H9 (cell line): ENCODE measurements around the gene HOXA9. TPM values are rescaled to one million over a fixed set of nuclear protein-coding genes. Genes with fewer than 3 reads are reported as not detected.

Experiments
- DNase-seq: peaks from one replicate; pipeline ENCODE4 v3.0.0-alpha.2; 2017
- H2AFZ ChIP-seq: one replicate; pipeline ENCODE4 v1.6.1; 2013; ENCODE audit warnings: mild to moderate bottlenecking, low read length, control low read depth, moderate library complexity
- H2AK5ac ChIP-seq: 2 replicates; pipeline ENCODE4 v1.6.1; 2013; ENCODE audit warnings: low read length, control low read depth, mixed read lengths; ENCODE audit not compliant: insufficient read length
- H2BK120ac ChIP-seq: one replicate; pipeline ENCODE4 v1.6.1; 2013; ENCODE audit warnings: low read depth, mild to moderate bottlenecking, low read length, control low read depth, inconsistent platforms; ENCODE audit not compliant: poor library complexity, severe bottlenecking
- H2BK12ac ChIP-seq: 2 replicates; pipeline ENCODE4 v1.6.1; 2013; ENCODE audit warnings: low read length, control low read depth, mixed read lengths, low read depth; ENCODE audit not compliant: insufficient read length
- H2BK15ac ChIP-seq: 2 replicates; pipeline ENCODE4 v1.6.1; 2013; ENCODE audit warnings: low read depth, low read length, control low read depth
- H2BK20ac ChIP-seq: one replicate; pipeline ENCODE4 v1.6.1; 2013; ENCODE audit warnings: low read depth, mild to moderate bottlenecking, low read length, control low read depth, inconsistent platforms; ENCODE audit not compliant: poor library complexity, severe bottlenecking
- H2BK5ac ChIP-seq: 2 replicates; pipeline ENCODE4 v1.6.1; 2013; ENCODE audit warnings: low read length, control low read depth, mixed read lengths; ENCODE audit not compliant: insufficient read length
- H3K14ac ChIP-seq: 2 replicates; pipeline ENCODE4 v1.6.1; 2013; ENCODE audit warnings: low read length, control low read depth; ENCODE audit not compliant: insufficient read depth
- H3K18ac ChIP-seq: 2 replicates; pipeline ENCODE4 v1.6.1; 2013; ENCODE audit warnings: low read depth, mild to moderate bottlenecking, mixed read lengths, low read length, control low read depth; ENCODE audit not compliant: insufficient read length
- H3K23ac ChIP-seq: 2 replicates; pipeline ENCODE4 v1.6.1; 2013; ENCODE audit warnings: low read length, control low read depth, mixed read lengths, low read depth; ENCODE audit not compliant: insufficient read length
- H3K23me2 ChIP-seq: 2 replicates; pipeline ENCODE4 v1.6.1; 2013; ENCODE audit warnings: low read depth, mild to moderate bottlenecking, mixed read lengths, low read length, control low read depth; ENCODE audit not compliant: insufficient read length, poor library complexity, severe bottlenecking
- H3K27ac ChIP-seq: 2 replicates; pipeline ENCODE4 v1.5.1; 2013; ENCODE audit warnings: low read length, control low read depth, mixed read lengths, low read depth; ENCODE audit not compliant: insufficient read length
- H3K27me3 ChIP-seq: 2 replicates; pipeline ENCODE4 v1.6.1; 2013; ENCODE audit warnings: low read length, control low read depth, inconsistent platforms; ENCODE audit not compliant: insufficient read depth
- H3K4ac ChIP-seq: 2 replicates; pipeline ENCODE4 v1.6.1; 2013; ENCODE audit warnings: low read depth, mild to moderate bottlenecking, control low read depth, inconsistent platforms, low read length, moderate library complexity
- H3K4me1 ChIP-seq: 2 replicates; pipeline ENCODE4 v1.6.1; 2013; ENCODE audit warnings: low read length, control low read depth, inconsistent platforms; ENCODE audit not compliant: insufficient read depth
- H3K4me2 ChIP-seq: 2 replicates; pipeline ENCODE4 v1.6.1; 2013; ENCODE audit warnings: low read length, control low read depth, mixed read lengths; ENCODE audit not compliant: insufficient read length, insufficient read depth
- H3K56ac ChIP-seq: 2 replicates; pipeline ENCODE4 v1.6.1; 2013; ENCODE audit warnings: low read depth, mild to moderate bottlenecking, mixed read lengths, low read length, control low read depth; ENCODE audit not compliant: insufficient read length
- H3K79me1 ChIP-seq: 2 replicates; pipeline ENCODE4 v1.6.1; 2013; ENCODE audit warnings: low read depth, mild to moderate bottlenecking, moderate library complexity, low read length, control low read depth, inconsistent platforms; ENCODE audit not compliant: insufficient read depth, poor library complexity, severe bottlenecking
- H3K79me2 ChIP-seq: 2 replicates; pipeline ENCODE4 v1.6.1; 2013; ENCODE audit warnings: low read length, control low read depth, inconsistent platforms; ENCODE audit not compliant: insufficient read depth
- H3K9ac ChIP-seq: 2 replicates; pipeline ENCODE4 v1.6.1; 2013; ENCODE audit warnings: low read length, control low read depth, mixed read lengths; ENCODE audit not compliant: insufficient read length; ENCODE audit errors: extremely low read depth
- H3K9me3 ChIP-seq: one replicate; pipeline ENCODE4 v1.6.1; 2013; ENCODE audit warnings: low read depth, low read length, inconsistent platforms; ENCODE audit not compliant: control insufficient read depth
- H3T11ph ChIP-seq: one replicate; pipeline ENCODE4 v1.6.1; 2013; ENCODE audit warnings: mild to moderate bottlenecking, low read length, control low read depth, inconsistent platforms
- H4K20me1 ChIP-seq: one replicate; pipeline ENCODE4 v1.6.1; 2013; ENCODE audit not compliant: control insufficient read depth, insufficient read length, insufficient read depth
- H4K5ac ChIP-seq: 2 replicates; pipeline ENCODE4 v1.6.1; 2013; ENCODE audit warnings: low read depth, mild to moderate bottlenecking, mixed read lengths, low read length, control low read depth; ENCODE audit not compliant: insufficient read length
- H4K8ac ChIP-seq: replicated peaks from 2 replicates; pipeline ENCODE4 v1.6.1; 2013; ENCODE audit warnings: low read length, control low read depth, mixed read lengths, low read depth; ENCODE audit not compliant: insufficient read length
- H4K91ac ChIP-seq: 2 replicates; pipeline ENCODE4 v1.6.1; 2013; ENCODE audit warnings: low read depth, mild to moderate bottlenecking, moderate library complexity, mixed read lengths, low read length, control low read depth; ENCODE audit not compliant: insufficient read length
- H3K27ac Mint-ChIP-seq, 3 experiments: 2 replicates in 2 of 3; 3 replicates in 1 of 3; pipeline ENCODE4 v1.8.0; 2020 to 2021; ENCODE audit warnings: mixed read lengths in 3 of 3, mild to moderate bottlenecking in 1 of 3, moderate library complexity in 1 of 3
- H3K27me3 Mint-ChIP-seq: 2 replicates; pipeline ENCODE4 v1.8.0; 2021; ENCODE audit warnings: low read depth, mild to moderate bottlenecking, moderate library complexity, mixed read lengths
- H3K36me3 Mint-ChIP-seq, 3 experiments: 2 replicates in 2 of 3; 3 replicates in 1 of 3; pipeline ENCODE4 v1.8.0; 2020 to 2021; ENCODE audit warnings: low read depth in 3 of 3, mixed read lengths in 3 of 3; ENCODE audit not compliant: insufficient read depth in 1 of 3
- H3K4me1 Mint-ChIP-seq, 2 experiments: 2 replicates each; pipeline ENCODE4 v1.8.0; 2020; ENCODE audit warnings: mixed read lengths in 2 of 2
- H3K4me3 Mint-ChIP-seq, 2 experiments: 2 replicates in 1 of 2; 3 replicates in 1 of 2; pipeline ENCODE4 v1.8.0; 2020 to 2021; ENCODE audit warnings: mild to moderate bottlenecking in 2 of 2, mixed read lengths in 2 of 2, moderate library complexity in 1 of 2
- H3K9me3 Mint-ChIP-seq, 2 experiments: 2 replicates in 1 of 2; 3 replicates in 1 of 2; pipeline ENCODE4 v1.8.0; 2020; ENCODE audit warnings: mild to moderate bottlenecking in 2 of 2, mixed read lengths in 2 of 2, moderate library complexity in 1 of 2
- WGBS: extraction: QIAGEN DNeasy Blood & Tissue Kit; methylation state at CpG from one replicate; pipeline ENCODE4 v1.1.7; 2013; ENCODE audit warnings: missing lambda C conversion rate, low lambda C conversion rate, mixed read lengths; ENCODE audit not compliant: insufficient read length; ENCODE audit errors: extremely low coverage; 5-methylcytosine and 5-hydroxymethylcytosine counted together
- total RNA-seq: library from RNA; stranded (reverse); gene quantifications from 2 replicates; pipeline ENCODE4 v1.2.1, GENCODE V29; 2021
- TF ChIP-seq, protein P1 (sequence below): fragments of 200-600 bp; sonication (generic); conservative IDR thresholded peaks from 3 replicates; pipeline ENCODE4 v1.8.0; 2021; ENCODE audit warnings: antibody characterized with exemption, mild to moderate bottlenecking

HOXA9 gene
- total RNA-seq, 1 experiment from 2014 or later: not detected

DNA sequence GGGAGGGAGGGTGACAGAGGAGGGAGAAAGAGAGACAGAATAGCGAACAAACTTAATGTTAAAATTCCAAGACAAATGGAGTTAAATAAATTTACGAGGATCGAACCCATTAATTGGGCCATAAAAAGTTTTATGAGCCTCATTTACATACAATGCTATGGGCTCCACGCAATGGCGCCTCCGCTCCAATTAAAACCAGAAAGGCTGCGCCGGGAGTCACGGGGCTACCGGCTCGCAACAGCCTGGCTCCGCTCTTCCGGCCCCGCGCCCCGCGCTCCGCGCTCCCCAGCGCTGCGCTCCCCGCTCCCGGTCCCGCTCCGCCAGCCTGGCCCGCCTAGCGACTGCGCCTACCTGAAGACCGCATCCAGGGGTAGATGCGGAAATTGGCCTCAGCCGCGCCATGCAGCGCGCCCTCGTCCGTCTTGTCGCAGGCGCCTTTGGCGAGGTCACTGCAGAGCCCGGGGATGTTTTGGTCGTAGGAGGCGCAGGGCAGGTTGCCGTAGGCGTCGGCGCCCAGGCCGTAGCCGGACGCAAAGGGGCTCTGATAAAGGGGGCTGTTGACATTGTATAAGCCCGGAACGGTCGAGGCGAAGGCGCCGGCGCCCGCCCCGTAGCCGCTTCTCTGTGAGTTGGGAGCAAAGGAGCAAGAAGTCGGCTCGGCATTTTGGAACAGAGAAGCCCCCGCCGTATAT is 9.4 kb downstream of the HOXA9 start:
- H3K9ac ChIP-seq: no peak overlapping the region
- no peak overlapping the region for H4K5ac ChIP-seq
- H4K20me1 ChIP-seq: no peaks in the 10 kb centered on the region
- H3K79me1 ChIP-seq: no peaks in the 10 kb centered on the region
- H3K27ac ChIP-seq: no peak overlapping the region
- H3K27me3 ChIP-seq: peaks cover 99% of the 10 kb centered on the region
- no peak overlapping the region for H2BK5ac ChIP-seq
- H3K4me2 ChIP-seq: peak overlapping the region; percentile 60
- H2AK5ac ChIP-seq: no peak overlapping the region
- H3K9me3 ChIP-seq: no peaks in the 10 kb centered on the region
- no peak overlapping the region for H3K23ac ChIP-seq
- H3K4me1 ChIP-seq: no peaks in the 10 kb centered on the region
- no peak overlapping the region for H3T11ph ChIP-seq
- H3K27ac Mint-ChIP-seq: no peak overlapping the region; a peak in 1 of 7 replicates
- peaks cover 99% of the 10 kb centered on the region for H3K27me3 Mint-ChIP-seq
- H3K4me1 Mint-ChIP-seq: peaks cover 10 to 18% of the 10 kb centered on the region in 2 experiments
- H3K79me2 ChIP-seq: no peaks in the 10 kb centered on the region
- no peak overlapping the region for H2BK120ac ChIP-seq
- H4K8ac ChIP-seq: no peak overlapping the region
- no peak overlapping the region for H3K18ac ChIP-seq
- peak overlapping the region; percentile 59 to 78 for H3K4me3 Mint-ChIP-seq
- peak overlapping the region; percentile 66 for H2AFZ ChIP-seq
- no peak overlapping the region for H2BK12ac ChIP-seq
- no peak overlapping the region for H2BK15ac ChIP-seq
- H3K23me2 ChIP-seq: no peaks in the 10 kb centered on the region
- TF ChIP-seq, protein P1, sequence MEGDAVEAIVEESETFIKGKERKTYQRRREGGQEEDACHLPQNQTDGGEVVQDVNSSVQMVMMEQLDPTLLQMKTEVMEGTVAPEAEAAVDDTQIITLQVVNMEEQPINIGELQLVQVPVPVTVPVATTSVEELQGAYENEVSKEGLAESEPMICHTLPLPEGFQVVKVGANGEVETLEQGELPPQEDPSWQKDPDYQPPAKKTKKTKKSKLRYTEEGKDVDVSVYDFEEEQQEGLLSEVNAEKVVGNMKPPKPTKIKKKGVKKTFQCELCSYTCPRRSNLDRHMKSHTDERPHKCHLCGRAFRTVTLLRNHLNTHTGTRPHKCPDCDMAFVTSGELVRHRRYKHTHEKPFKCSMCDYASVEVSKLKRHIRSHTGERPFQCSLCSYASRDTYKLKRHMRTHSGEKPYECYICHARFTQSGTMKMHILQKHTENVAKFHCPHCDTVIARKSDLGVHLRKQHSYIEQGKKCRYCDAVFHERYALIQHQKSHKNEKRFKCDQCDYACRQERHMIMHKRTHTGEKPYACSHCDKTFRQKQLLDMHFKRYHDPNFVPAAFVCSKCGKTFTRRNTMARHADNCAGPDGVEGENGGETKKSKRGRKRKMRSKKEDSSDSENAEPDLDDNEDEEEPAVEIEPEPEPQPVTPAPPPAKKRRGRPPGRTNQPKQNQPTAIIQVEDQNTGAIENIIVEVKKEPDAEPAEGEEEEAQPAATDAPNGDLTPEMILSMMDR: no peak
- H2BK20ac ChIP-seq: no peak overlapping the region
- no CpG with 5 or more reads among the region's 63 CpGs for WGBS
- peaks cover 16 to 29% of the 10 kb centered on the region in 2 experiments for H3K9me3 Mint-ChIP-seq
- H3K36me3 Mint-ChIP-seq: peaks cover 0 to 6% (median 0%) of the 10 kb centered on the region in 3 experiments; a peak in 3 of 7 replicates
- peak; percentile 55 for DNase-seq
- no peak overlapping the region for H3K56ac ChIP-seq
- no peak overlapping the region for H4K91ac ChIP-seq
- H3K4ac ChIP-seq: no peak overlapping the region
- H3K14ac ChIP-seq: no peak overlapping the region
